GM19397 (cell line): Measurements from ENCODE around the gene ASB13.

Source experiments
- ATAC-seq: cut with Tn5 transposase; IDR thresholded peaks from one replicate; pipeline ENCODE4 v1.9.1; 2021; ENCODE audit warnings: mild to moderate bottlenecking, moderate library complexity; ENCODE audit not compliant: unreplicated experiment

ASB13 gene, protein sequence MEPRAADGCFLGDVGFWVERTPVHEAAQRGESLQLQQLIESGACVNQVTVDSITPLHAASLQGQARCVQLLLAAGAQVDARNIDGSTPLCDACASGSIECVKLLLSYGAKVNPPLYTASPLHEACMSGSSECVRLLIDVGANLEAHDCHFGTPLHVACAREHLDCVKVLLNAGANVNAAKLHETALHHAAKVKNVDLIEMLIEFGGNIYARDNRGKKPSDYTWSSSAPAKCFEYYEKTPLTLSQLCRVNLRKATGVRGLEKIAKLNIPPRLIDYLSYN

DNA sequence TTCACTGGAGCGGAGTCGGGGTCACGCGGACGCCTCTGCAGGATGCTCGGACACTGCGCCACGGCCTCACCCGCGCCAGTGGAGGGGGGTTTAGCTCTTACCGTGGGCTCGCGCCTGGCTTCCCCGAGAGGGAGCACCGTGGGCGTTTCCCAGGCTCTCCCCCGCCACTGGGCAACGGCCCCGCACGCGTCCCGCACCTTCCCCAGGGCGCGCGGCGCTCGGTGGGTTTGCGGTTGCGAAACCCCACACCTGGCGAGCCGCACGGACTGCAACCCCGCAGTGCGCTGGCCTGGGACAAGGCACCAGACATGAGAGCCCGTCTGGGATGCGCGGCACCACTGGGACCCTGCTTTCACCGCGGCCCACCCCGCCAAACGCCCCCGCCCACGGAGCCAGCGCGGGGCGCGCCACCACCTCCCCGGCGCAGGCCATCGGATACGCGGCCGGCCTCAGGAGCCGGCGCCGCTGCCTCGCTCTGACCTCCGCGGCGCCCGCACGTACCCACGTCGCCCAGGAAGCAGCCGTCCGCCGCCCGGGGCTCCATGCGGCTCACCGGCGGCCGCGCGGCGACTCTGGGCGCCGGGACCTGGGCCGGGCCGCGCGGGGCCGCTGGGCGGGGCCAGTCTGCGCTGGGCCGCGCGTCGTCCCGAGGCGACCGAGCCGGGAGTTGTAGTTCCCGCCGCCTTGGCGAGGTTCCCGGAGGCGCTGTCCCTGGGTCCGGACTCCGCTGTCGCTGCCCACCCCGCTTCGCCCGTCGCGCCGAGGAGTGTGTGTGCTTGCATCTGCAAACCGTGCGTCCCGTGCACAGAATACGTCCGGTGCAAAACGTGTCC, at the start of gene ASB13:
ASB13 (minus strand) TSS at position 588 of the 833 bp plus-strand sequence; CDS start at position 544, 44 bp downstream.
- peak; percentile 61 for ATAC-seq

DNA sequence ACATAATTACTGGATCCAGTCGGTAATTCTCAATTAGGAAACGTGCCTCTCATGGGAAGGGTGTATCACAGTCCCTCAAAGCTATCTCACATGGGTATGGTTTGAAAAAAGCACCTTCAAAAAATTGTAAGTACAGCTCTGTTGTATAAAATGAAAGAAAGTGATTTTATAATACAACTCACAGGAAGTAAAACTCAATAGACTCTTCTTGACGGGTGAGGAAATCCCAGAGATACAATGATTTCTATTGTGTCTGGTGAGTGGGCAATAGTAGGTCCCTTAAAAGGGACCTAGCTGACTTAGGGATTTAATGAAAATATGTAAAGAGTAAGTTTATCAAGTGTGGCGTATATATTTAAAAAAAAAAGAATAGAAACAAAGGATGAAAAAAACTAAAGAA, 45.2 kb upstream of the ASB13 start:
- no peak for ATAC-seq

DNA sequence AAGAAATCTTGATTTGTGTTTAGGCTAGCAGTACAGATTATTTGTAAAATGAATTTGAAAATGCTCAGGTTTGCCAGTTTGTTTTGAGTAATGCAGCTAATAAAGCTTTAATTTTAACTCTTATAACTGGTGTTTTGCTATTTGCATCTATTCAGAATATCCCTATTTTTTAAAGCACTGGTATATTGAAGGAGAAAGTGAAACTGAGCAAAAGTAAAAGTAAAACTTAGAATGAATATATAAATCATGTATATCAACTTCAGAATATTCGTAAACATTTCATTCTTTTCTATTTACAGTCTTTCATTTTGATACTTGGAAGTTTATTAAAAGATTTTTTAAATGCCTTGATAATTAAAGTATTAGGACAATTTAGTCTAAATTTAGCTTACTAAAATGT, 44.5 kb upstream of the ASB13 start:
- no peak for ATAC-seq

DNA sequence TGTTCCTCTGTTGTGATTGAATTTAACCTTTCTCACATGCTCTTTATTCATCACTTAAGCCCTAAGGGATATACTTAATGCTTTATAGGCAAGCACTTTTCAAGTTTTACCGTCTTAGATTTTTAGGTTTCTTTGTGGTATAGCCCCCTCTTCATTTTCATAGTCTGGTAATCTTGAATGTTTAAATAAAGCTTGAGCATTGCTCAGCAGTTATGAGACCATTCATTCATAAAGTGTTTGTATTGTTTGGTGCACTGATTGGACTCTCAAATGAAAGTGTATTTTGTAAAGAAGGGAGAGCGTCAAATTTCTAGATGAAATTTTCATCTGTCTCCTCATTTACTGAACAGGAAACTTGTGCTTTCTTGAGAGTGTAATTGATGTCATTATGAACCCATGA, 43.5 kb upstream of the ASB13 start:
- no peak for ATAC-seq

DNA sequence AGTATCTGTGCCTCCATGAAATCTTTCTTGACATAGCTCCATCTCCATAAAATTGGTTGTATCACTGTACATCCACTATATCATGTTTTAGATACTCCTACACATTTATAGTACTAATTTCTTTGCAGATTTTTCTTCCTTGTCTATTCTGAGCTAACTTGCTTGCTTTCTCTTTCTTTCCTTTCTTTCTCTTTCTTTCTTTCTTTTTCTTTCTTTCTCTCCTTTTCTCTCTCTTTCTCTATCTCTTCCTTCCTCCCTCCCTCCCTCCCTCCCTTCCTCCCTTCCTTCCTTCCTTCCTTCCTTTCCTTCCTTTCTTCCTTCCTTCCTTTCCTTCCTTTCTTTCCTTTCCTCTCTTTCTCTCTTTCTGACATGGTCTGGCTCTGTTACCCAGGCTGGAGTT, 42.0 kb upstream of the ASB13 start:
- ATAC-seq = no peak

DNA sequence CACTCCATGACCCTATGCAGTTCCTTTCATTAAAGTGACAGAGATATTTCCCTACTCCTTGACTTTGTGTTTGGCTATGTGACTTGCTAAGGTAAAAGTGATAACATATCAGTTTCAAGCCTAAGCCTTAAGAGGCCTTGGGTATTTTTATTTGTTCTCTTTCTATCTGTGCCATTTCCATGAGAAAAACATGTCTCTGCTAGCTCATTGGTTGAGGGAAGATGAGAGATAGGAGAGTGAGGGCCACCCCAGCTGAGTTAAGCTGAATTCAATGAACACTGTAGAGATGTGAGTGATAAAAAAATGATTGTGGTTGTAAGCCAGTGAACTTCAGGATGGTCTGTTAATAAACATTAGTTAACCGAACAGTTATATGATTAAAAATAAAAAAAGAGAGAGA, 31.7 kb upstream of the ASB13 start:
- no peak for ATAC-seq

DNA sequence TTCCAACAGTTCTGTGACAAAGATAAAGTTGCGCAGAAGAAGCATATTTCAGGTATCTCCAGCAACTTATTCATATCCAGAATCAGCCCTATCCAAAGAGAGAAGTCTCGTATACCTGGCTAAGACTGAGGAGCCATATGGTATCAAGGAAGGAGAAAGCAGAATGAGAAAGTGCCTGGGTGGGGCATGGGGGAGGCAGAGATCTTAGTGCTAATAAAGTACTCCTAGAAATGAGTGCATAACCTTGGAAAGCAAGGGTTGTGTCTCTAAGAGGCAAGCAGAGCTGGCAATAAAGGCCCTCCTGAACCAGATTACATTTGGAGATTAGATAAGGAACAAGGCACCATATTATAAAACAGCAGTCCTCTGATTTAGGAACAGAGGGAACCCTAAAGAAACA, 30.9 kb upstream of the ASB13 start:
- no peak for ATAC-seq

DNA sequence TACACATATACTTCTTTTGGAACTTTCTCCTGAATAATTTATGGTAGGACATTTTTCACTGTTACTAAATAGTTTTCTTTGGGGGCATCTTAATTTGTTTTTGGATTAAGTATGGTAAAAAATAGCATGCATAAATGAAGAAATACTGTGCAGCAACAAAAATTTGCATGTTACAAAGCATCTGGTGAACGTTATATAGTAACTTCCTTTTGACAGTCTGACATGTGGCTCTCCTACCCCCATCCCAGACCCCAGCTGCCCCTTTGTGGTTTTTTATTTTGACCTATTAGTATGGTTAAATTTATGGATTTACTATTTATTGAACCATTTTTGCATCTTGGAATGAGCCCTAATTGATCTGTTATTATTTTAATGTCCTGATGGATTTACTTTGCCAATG, 28.2 kb upstream of the ASB13 start:
- ATAC-seq = no peak

DNA sequence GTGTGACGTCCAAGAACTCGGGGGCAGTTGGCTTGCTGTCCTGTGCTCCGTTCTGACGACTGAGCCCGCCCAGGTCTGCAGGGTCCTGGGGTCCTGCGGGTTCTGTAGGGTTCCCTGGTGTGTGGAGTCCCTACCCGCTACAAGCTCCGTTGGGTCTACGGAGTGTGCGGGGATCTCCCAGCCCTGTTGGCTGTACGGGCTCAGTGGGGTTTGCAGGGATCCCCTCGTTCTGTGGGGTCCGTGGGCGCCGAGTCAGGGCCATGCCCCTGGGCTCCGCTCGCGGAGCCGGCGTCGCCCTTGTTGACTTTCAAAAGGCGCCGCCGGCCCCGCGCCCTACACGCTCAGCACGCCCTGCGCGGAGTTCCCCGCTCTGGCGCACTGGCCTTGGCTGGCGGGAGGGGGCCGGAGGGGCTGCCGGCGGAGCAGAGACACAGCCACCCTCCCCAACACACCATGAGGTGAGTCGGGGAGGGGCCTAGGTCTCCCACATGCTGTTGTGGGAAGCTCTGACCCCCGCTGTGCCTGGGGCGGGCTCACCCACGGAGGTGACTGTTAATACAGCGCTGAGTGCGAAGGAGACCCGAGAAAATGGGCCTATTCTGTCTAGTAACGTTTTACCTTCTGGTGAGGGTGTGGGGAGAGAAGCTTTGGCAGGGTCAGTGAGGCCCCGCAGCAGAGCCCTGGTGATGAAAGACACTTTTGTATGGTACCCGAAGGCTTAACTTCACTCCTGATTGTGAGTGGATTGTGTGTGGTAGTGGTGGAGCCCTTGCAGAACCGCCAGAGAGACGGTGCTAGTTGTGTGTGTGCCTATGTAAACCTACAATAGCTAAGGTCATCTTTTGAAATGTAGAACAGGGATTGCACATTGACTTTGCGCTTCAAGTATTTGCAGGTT, 26.3 kb upstream of the ASB13 start:
- ATAC-seq = peak; percentile 88

DNA sequence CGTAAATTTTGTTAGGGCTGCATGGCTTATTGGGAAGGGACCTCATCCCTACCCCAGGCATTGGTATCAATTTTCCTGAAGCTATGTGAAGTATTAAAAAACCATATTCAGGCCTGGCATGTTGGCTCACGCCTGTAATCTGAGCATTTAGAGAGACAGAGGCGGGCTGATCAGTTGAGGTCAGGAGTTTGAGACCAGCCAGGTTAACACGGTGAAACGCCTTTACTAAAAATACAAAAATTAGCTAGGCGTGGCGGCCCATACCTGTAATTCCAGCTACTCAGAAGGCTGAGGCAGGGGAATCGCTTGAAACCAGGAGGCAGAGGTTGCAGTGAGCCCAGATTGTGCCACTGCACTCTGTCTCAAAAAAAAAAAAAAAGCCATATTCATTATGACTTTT, 25.4 kb upstream of the ASB13 start:
- ATAC-seq = no peak

DNA sequence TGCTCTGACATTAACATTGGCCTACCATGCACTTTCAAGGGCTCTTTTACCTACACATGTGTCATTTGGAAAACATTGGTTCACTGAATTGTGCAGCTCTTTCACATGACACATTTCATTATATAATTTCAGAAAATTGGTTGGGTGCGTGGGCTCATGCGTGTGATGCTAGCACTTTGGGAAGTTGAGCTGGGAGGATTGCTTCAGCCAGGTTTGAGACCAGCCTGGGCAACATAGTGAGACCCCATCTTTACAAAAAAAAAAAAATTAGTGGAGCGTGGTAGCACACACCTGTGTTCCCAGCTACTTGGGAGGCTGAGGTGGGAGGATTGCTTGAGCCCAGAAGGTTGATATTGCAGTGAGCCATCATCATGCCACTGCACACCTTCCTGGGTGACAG, 22.2 kb upstream of the ASB13 start:
- no peak for ATAC-seq

DNA sequence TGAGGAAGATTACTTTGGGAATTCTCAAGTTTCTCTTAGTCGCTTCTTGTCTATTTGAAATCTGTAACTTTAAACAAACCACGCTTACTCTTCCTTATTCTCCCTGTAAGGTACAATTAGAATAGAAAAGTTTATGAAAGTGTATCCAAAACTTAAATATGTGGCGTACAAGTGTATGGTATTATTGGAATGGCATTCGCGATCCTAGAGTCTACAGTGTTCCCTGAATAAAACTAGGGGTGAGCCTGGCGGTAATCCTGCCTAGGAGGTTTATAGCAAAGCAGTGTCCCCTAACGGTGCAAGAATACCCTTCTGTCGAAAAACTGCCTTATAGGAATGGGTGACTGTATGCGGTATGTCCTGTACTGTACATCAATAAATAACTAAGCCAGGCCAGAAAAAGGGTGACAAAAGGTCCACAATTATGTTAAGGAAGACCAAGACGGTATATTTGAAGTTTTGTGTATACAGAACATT, 19.4 kb upstream of the ASB13 start:
- ATAC-seq = no peak

DNA sequence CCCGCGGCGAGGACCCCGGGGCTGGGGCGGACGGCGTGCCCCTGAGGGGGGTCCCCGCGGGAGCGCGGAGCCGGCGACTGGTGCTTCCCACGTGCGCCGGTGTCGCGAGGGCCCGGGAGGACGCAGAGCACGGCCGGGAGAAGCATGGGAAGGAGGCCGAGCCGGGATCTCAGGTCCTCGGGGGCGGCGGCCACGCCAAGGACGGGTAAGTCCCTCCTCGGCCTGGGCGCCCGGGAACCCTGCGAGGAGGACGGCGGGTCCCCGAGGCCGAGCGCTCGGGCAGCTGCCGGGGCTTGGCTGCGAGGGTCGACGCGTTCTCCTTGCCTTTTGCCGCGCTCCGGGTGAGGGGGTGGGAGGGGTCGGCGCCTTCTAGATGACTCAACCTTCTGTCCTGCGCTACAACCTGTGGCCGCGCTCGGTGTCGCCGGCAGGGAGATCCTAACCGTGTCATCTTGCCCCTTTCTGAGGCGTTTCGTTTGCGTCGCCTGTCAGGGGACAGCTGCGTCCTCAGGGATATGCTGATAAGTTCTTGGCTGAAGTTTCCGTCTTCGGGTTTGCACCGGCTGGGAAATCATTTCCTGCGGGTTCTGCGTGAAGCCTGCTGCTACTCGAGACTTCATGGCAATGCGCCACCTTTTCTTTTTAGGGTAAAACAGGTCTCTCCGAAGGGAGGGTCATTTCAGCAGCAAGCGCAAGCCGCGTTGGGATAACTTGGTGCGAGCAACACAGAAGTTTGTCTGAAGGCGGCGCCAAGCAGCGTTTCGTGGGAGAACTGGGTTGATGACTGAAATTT, 18.8 kb upstream of the ASB13 start:
- peak; percentile 35 for ATAC-seq

DNA sequence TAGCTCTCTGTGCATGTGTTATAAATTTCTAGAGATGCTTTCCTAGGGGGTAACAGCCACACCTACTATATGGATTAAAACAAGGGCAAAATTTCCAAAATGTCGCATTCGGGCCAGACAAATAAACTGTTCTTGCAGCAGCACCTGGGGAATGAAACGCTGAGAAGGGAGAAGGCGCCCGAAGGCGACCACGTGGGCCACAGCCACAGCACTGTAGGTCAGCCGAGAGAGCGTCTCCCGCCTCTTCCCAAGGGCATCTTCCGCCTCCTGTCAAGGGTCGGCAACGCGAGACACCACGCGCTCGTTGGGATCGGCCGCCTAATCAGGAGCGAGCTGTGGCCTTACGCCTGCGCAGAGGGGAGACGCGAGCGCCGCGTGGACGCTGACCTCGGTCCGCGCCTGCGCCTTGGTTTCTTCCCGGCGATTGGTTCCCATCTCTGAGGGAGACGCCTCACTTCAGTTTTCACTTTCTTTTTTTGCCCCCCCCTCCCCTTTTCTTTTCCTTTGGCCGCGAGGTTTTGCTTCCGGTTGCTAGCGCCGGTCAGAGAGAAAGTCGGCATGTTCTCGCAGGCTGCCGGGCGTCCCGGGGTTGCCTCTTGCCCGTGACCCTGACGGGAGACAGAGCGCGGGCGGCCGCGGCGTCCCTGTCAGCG, 18.0 kb upstream of the ASB13 start, which contains the start of gene TASOR2:
TASOR2 (plus strand) TSS at position 521 of the 653 bp plus-strand sequence. CDS start 35,805 bp downstream, outside the sequence.
- peak; percentile 79 for ATAC-seq

DNA sequence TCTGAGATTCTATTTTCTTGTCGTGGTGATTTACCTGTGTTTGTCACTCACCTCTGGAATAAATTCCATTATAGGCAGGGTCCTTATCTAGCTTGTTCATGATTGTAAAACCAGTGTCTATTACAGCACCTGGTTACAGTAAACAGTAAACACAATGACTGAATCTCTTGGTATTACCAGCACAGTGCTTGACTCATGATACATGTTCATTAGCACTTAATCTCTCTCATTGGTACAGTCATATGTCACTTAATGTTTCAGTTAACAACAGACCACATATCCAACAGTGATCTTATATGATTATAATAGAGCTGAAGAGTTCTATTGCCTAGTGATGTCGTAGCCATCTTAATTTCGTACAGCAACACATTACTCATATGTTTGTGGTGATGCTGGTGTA, 16.7 kb upstream of the ASB13 start:
- ATAC-seq = no peak

DNA sequence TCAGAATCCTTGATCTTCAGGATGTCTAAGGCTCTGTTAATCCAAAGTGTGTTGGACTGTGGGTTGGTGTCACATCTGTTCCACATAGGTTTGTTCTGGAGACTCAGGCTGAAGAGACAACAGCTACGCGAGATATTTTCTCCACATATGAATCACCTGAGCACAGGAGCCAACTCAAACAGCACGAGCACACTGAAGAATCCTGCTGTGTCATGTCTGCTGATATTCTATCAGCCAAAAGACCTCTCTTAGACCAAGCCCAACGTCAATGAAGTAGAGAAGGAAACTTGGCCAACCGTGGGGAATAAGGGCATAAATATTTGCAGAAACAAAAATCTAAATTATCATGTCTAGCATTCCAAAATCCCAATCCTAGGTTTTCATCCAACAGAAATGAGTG, 15.5 kb upstream of the ASB13 start:
- no peak for ATAC-seq

DNA sequence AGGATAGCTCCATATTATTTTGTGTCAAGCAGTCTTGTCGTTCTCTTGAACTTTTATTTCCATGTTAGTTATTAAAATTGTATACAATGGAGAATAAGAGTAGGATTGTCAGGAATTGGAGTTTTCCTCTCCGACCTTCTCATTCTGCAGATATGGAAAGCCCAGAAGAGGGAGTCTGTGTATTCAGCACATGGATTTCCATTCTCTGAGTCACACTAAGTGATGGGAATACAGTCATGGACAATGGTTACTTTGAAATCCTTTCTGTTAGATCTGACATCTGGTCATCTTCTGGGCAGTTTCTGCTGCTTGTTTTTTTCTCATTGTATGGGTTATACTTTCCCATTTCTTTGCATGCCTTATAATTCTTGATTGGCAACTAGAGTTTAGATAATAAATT, 13.2 kb upstream of the ASB13 start:
- no peak for ATAC-seq

DNA sequence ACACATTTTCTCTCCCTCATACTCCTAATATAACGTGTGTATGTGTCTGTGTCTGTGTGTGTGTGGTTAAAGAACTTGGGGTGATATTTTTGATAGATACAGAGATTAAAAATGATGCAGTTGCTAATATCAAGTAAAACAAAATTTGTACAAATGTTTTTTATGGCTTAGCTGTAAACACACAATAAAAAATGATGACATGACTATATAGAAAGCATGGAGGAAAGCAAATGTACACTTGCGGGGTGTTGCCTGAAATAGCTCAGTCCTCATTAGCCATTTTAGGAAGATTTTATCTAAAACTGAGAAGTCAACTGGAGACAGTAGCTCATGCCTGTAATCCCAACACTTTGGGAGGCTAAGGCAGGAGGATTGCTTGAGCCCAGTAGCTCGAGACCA, 12.6 kb upstream of the ASB13 start:
- ATAC-seq = no peak

DNA sequence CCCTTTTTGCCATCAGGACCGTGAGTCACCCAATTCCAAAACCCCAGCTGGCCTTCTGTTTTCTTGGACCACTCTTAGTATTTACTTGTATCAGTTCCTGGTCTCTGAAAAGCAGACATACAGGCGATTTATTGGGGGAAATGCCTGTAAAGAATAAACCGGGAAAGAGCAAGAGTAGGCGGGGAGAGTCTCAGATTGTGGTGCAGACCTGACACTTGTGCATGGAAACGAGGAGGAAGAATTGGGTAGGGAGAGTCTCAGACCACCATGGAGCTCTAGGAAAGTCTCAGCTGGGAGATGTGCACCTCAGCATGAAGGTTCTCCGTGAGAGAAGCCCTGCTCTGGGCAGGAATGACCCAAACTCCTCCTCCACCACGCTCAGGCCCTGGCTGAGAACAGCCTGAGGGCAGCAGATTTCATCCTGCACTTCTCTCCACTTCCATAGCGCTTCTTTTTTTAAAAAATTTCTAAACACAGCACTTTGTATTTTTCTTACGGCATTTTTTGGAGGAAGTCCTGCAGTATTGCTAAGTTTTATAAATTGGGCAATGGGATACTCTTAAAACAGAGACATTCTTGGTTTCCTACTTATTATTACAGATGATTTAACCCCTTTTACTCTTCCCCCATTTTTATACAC, 12.1 kb upstream of the ASB13 start:
- no peak for ATAC-seq
